HFFc6 (cell line): ENCODE data around the gene ZNF618. TPM values are rescaled to one million over a fixed set of nuclear protein-coding genes. Genes with fewer than 3 reads are reported as not detected.

ENCODE experiments used
- DNase-seq: peaks from one replicate; pipeline ENCODE4 v3.0.0-alpha.2; 2018
- H3K27ac Mint-ChIP-seq: 2 replicates; pipeline ENCODE4 v1.8.0; 2020; ENCODE audit warnings: mild to moderate bottlenecking, mixed read lengths
- H3K27me3 Mint-ChIP-seq: 2 replicates; pipeline ENCODE4 v1.8.0; 2021; ENCODE audit warnings: mild to moderate bottlenecking, moderate library complexity, mixed read lengths; ENCODE audit not compliant: insufficient read depth
- H3K36me3 Mint-ChIP-seq: 2 replicates; pipeline ENCODE4 v1.8.0; 2021; ENCODE audit warnings: low read depth, mixed read lengths
- H3K4me1 Mint-ChIP-seq: 2 replicates; pipeline ENCODE4 v1.8.0; 2020; ENCODE audit warnings: low read depth, mixed read lengths
- H3K4me3 Mint-ChIP-seq: 2 replicates; pipeline ENCODE4 v1.8.0; 2020; ENCODE audit warnings: mild to moderate bottlenecking, moderate library complexity, mixed read lengths
- H3K9me3 Mint-ChIP-seq: 2 replicates; pipeline ENCODE4 v1.8.0; 2020; ENCODE audit warnings: mild to moderate bottlenecking, mixed read lengths
- CTCF ChIP-seq: fragments of 200-600 bp; sonication (generic); IDR thresholded peaks from 2 replicates; pipeline ENCODE4 v1.5.0; 2021; ENCODE audit warnings: antibody characterized with exemption, mild to moderate bottlenecking
- total RNA-seq, 6 experiments: library from RNA; stranded (reverse); fragmentation: NEBNext Ultra II Directional; extraction: Animal tissue kit (Norgen Biotek cat#: 25700); gene quantifications; 2 replicates in 1 of 6; 3 replicates in 5 of 6; pipeline ENCODE4 v1.2.3, GENCODE V29; 2021

ZNF618 gene
- total RNA-seq, 6 experiments from 2014 or later = 9.4 to 13.6 (median 11.5) TPM

DNA sequence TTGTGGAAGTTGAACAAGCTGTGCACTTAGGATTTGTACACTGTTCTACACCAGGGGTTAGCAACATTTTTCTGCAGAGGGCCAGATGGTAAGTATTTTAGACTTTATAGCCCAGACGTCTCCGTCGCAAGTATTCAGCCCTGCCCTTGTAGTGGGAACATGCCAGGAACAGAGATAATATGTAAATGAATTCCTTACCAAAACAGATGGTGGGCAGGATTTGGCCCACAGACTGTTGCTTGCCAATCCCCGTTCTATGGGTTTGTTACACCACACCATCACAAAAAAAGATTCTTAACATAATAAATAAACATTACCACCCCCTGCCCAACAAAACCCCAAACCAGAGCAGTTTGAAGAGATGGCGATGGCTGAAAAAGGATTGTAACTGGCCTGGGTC is 127.6 kb downstream of the ZNF618 start:
- 0 out of 2 replicates have a peak, but pooled peaks cover 5% of the 10 kb centered on the region for H3K4me1 Mint-ChIP-seq

DNA sequence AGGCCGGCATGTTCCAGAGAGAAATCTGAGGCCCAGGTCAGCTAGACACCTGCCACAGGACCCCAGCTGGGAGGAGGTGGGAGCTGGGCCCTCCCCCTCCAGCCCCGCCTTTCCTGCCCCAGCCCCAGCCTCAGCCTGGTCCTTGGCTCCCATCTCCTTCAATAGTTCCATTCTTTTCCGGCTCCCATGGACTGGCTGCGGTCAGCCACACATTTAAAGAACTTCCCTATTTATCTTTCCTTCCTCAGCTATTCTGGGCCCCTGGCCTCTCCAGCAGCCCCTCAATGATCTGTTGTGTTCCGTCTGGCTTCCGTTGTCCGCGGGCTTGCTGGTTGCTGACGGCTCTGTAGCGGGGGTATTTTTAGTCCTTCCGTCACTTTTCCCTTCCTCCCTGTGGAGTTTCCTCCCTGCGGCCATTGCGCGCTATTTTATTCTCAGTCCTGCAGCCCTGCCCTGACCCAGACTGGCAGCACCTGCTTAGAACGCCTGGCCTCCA is 128.2 kb downstream of the ZNF618 start:
- H3K4me3 Mint-ChIP-seq = no peak overlapping the region
- no peak overlapping the region for H3K27ac Mint-ChIP-seq
- peaks cover 10% of the 10 kb centered on the region for H3K36me3 Mint-ChIP-seq
- TF ChIP-seq CTCF = no peak
- peaks cover 2% of the 10 kb centered on the region; the same call in 1 of the 2 replicates for H3K27me3 Mint-ChIP-seq
- H3K4me1 Mint-ChIP-seq = 0 out of 2 replicates have a peak, but pooled peaks cover 5% of the 10 kb centered on the region
- no peak for DNase-seq
- H3K9me3 Mint-ChIP-seq = no peaks in the 10 kb centered on the region

More for the DNA sequence above, 127.6 kb downstream of the ZNF618 start:
- no peak for TF ChIP-seq CTCF
- Mint-ChIP-seq H3K9me3 (no peaks in the 10 kb centered on the region), H3K27ac (no peak overlapping the region), H3K4me3 (no peak overlapping the region), H3K27me3 (no peaks in the 10 kb centered on the region; the same call in 1 of the 2 replicates), H3K36me3 (peaks cover 5% of the 10 kb centered on the region)
- DNase-seq = no peak

- Mint-ChIP-seq H3K4me3 (no peak overlapping the region), H3K27ac (no peak overlapping the region), H3K9me3 (no peaks in the 10 kb centered on the region), H3K36me3 (peaks cover 10% of the 10 kb centered on the region), H3K4me1 (0 out of 2 replicates have a peak, but pooled peaks cover 2% of the 10 kb centered on the region), H3K27me3 (peaks cover 3% of the 10 kb centered on the region; the same call in 1 of the 2 replicates)
- no peak for DNase-seq
- no peak for TF ChIP-seq CTCF
These were observed 129.5 kb downstream of the ZNF618 start for GRCh38 chr9:114005371-114006154.

DNA sequence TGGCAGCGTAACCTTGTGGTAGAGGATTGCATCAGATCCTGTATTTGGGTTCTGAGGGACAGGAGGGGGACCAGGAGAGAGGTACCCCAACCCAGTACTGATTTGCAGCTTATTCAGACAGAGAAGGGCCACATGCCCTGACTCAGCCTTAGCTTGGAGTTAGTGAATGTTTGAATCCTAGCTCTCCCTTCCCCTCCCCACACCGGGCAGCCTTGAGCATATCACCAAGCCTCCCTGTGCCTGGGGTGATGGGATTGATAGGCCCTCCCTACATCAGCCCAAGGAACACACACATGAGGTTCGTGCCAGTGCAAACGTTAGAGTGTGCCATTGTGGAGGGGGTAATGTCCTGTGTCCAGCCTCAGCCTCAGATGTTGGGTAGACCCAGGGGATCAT is 130.0 kb downstream of the ZNF618 start:
- Mint-ChIP-seq H3K4me1 (no peaks in the 10 kb centered on the region), H3K9me3 (no peaks in the 10 kb centered on the region), H3K27ac (no peak overlapping the region), H3K4me3 (no peak overlapping the region), H3K27me3 (peaks cover 5% of the 10 kb centered on the region), H3K36me3 (peaks cover 14% of the 10 kb centered on the region)
- no peak for DNase-seq
- TF ChIP-seq CTCF = no peak

DNA sequence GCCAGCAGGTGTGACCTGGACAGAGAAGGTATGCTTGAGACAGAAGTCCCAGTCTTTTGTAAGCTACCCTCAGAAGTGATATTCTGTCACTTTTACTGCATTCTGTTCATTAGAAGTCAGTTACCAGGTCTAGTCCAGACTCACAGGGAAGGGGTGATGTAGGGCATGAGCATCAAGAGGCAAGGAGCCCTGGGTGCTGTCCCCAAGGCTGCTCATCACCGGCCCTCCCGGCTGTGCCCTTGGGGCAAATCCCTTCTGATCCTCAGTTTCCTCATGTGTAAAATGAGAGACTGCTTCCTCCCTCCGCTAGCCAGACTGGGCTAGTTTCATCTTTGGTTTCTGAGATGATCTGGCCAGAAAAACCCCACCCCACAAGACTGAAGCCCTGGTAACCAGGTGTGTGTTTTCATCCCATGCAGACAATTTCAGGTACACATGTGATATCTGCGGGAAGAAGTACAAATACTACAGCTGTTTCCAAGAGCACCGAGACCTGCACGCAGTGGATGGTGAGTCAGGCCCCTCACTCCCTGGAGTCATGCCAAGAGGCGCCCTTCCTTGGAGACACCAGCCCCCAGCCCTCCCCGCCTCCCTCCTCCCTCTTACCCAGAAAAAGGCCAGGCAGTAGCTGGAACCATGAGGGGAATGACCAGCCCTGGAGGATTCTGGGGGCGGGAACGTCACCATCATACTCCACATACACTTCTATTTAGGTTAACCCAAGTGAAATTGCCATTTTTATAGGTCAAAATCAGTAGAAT is 131.0 kb downstream of the ZNF618 start:
- Mint-ChIP-seq H3K27ac (no peak overlapping the region), H3K36me3 (peaks cover 20% of the 10 kb centered on the region), H3K27me3 (peaks cover 5% of the 10 kb centered on the region)

More for the DNA sequence above, 131.0 kb downstream of the ZNF618 start:
- H3K4me1 Mint-ChIP-seq = no peaks in the 10 kb centered on the region
- DNase-seq = no peak
- no peaks in the 10 kb centered on the region for H3K9me3 Mint-ChIP-seq
- no peak for TF ChIP-seq CTCF
- H3K4me3 Mint-ChIP-seq = no peak overlapping the region
